GM12891 (cell line): ENCODE data around the gene ATMIN.

ENCODE experiments used
- DNase-seq: peaks from one replicate; pipeline ENCODE4 v3.0.0; 2011; ENCODE audit warnings: low spot score; ENCODE audit not compliant: insufficient read length
- FAIRE-seq: peaks from 2 replicates; lab custom pipeline; 2011; peaks lifted over from hg19 to GRCh38; lab: Jason Lieb, UNC
- PAX5 ChIP-seq: IDR thresholded peaks from 2 replicates; pipeline ENCODE4 v1.6.1; 2011; ENCODE audit warnings: low read length, moderate library complexity, mild to moderate bottlenecking; ENCODE audit not compliant: insufficient read depth, severe bottlenecking
- POLR2A ChIP-seq: IDR thresholded peaks from 2 replicates; pipeline ENCODE4 v1.6.1; 2011; ENCODE audit warnings: low read depth, low read length, control low read depth
- POLR2AphosphoS5 ChIP-seq: IDR thresholded peaks from 2 replicates; pipeline ENCODE4 v1.6.1; 2011; ENCODE audit warnings: low read depth, low read length, control low read depth
- POU2F2 ChIP-seq: IDR thresholded peaks from 2 replicates; pipeline ENCODE4 v1.6.1; 2011; ENCODE audit warnings: low read depth, mild to moderate bottlenecking, control low read depth, low read length, moderate library complexity
- SPI1 ChIP-seq: IDR thresholded peaks from 2 replicates; pipeline ENCODE4 v1.6.1; 2011; ENCODE audit warnings: low read depth, low read length, control low read depth
- TAF1 ChIP-seq: IDR thresholded peaks from 2 replicates; pipeline ENCODE4 v1.6.1; 2011; ENCODE audit warnings: low read depth, low read length, control low read depth

Gene ATMIN

GRCh38 chr16:81077076-81077940, 41.7 kb downstream of the ATMIN start, which contains the start of gene C16orf46:
C16orf46 (minus strand) TSS chr16:81077238; CDS start chr16:81063955, 13,283 bp downstream.
- peak; percentile 68 for TF ChIP-seq POLR2AphosphoS5
- TF ChIP-seq POLR2A = peak; percentile 77
- TF ChIP-seq PAX5 = no peak
- peak; percentile 75 for TF ChIP-seq POU2F2
- peak; percentile 66 for TF ChIP-seq TAF1
- DNase-seq (peak; percentile 95), FAIRE-seq (peak; percentile 98)

- TF ChIP-seq POLR2A = no peak
- no peak for TF ChIP-seq SPI1
- no peak for TF ChIP-seq POLR2AphosphoS5
- no peak for TF ChIP-seq POU2F2
- TF ChIP-seq TAF1 = no peak
- TF ChIP-seq PAX5 = no peak
- DNase-seq (no peak), FAIRE-seq (no peak)
Measured at GRCh38 chr16:81080233-81080632, 44.6 kb downstream of the ATMIN start.

GRCh38 chr16:81081014-81081413, 45.4 kb downstream of the ATMIN start:
- FAIRE-seq (no peak), DNase-seq (no peak)
- TF ChIP-seq POLR2A = no peak
- TF ChIP-seq PAX5 = no peak
- no peak for TF ChIP-seq SPI1
- TF ChIP-seq POLR2AphosphoS5 = no peak
- TF ChIP-seq TAF1 = no peak
- TF ChIP-seq POU2F2 = no peak

- DNase-seq = no peak
- FAIRE-seq = no peak
- TF ChIP-seq POU2F2 (no peak), POLR2AphosphoS5 (no peak), TAF1 (no peak), SPI1 (no peak), PAX5 (no peak), POLR2A (no peak)
Measured at GRCh38 chr16:81088836-81089235, 53.2 kb downstream of the ATMIN start.

GRCh38 chr16:81094771-81095251, 59.2 kb downstream of the ATMIN start:
- DNase-seq = no peak
- no peak for FAIRE-seq
- no peak for TF ChIP-seq POLR2AphosphoS5
- no peak for TF ChIP-seq POLR2A
- no peak for TF ChIP-seq PAX5
- no peak for TF ChIP-seq TAF1
- TF ChIP-seq SPI1 = no peak
- no peak for TF ChIP-seq POU2F2

GRCh38 chr16:81095653-81095952, 60.0 kb downstream of the ATMIN start:
- TF ChIP-seq SPI1 (no peak), POLR2AphosphoS5 (no peak), POLR2A (no peak), POU2F2 (no peak), TAF1 (no peak), PAX5 (no peak)
- DNase-seq (no peak), FAIRE-seq (no peak)

- FAIRE-seq (peak; percentile 98), DNase-seq (peak; percentile 89)
- TF ChIP-seq TAF1 (no peak), PAX5 (no peak), POLR2A (no peak), POLR2AphosphoS5 (no peak), SPI1 (no peak), POU2F2 (no peak)
Measured at GRCh38 chr16:81095953-81096714, 60.5 kb downstream of the ATMIN start, which contains the start of gene GCSH. GCSH (minus strand) TSS chr16:81096395; CDS start chr16:81096278, 117 bp downstream.

GRCh38 chr16:81096715-81097208, 61.1 kb downstream of the ATMIN start:
- no peak for FAIRE-seq
- DNase-seq = no peak
- TF ChIP-seq POLR2A (no peak), SPI1 (no peak), PAX5 (no peak), POU2F2 (no peak), POLR2AphosphoS5 (no peak), TAF1 (no peak)
